Ammon's horn (tissue), 1 donor: ENCODE results near the gene CACNA2D3.

ENCODE experiments used
- DNase-seq: peaks from one replicate; pipeline ENCODE4 v3.0.0-alpha.2; 2016; ENCODE audit warnings: low spot score

Gene CACNA2D3

GRCh38 chr3:54800478-54800877 is 678.1 kb downstream of the CACNA2D3 start:
- DNase-seq: no peak

GRCh38 chr3:54801977-54802376 is 679.6 kb downstream of the CACNA2D3 start:
- DNase-seq: no peak

- no peak for DNase-seq
Observed at GRCh38 chr3:54810401-54810800, 688.0 kb downstream of the CACNA2D3 start.

- DNase-seq: no peak
Observed at GRCh38 chr3:54814224-54814623, 691.9 kb downstream of the CACNA2D3 start.

GRCh38 chr3:54817628-54818027 is 695.3 kb downstream of the CACNA2D3 start:
- DNase-seq: no peak

GRCh38 chr3:54818486-54818885 is 696.1 kb downstream of the CACNA2D3 start:
- no peak for DNase-seq

GRCh38 chr3:54818942-54819341 is 696.6 kb downstream of the CACNA2D3 start:
- no peak for DNase-seq

GRCh38 chr3:54819946-54820345 is 697.6 kb downstream of the CACNA2D3 start:
- DNase-seq: no peak

GRCh38 chr3:54822206-54822605 is 699.9 kb downstream of the CACNA2D3 start:
- peak; percentile 77 for DNase-seq

GRCh38 chr3:54826251-54826691 is 703.9 kb downstream of the CACNA2D3 start:
- DNase-seq: no peak

- DNase-seq: peak; percentile 16
Observed at GRCh38 chr3:54827056-54827687, 704.8 kb downstream of the CACNA2D3 start.

GRCh38 chr3:54827776-54828175 is 705.4 kb downstream of the CACNA2D3 start:
- DNase-seq: no peak

- no peak for DNase-seq
Observed at GRCh38 chr3:54830658-54831057, 708.3 kb downstream of the CACNA2D3 start.

- DNase-seq: no peak
Observed at GRCh38 chr3:54831112-54831511, 708.8 kb downstream of the CACNA2D3 start.

- no peak for DNase-seq
Observed at GRCh38 chr3:54832876-54833275, 710.5 kb downstream of the CACNA2D3 start.

- no peak for DNase-seq
Observed at GRCh38 chr3:54835701-54836100, 713.3 kb downstream of the CACNA2D3 start.

GRCh38 chr3:54836871-54837270 is 714.5 kb downstream of the CACNA2D3 start:
- DNase-seq: peak; percentile 57

- DNase-seq: peak; percentile 40
Observed at GRCh38 chr3:54837964-54838363, 715.6 kb downstream of the CACNA2D3 start.

GRCh38 chr3:54841471-54841870 is 719.1 kb downstream of the CACNA2D3 start:
- no peak for DNase-seq

GRCh38 chr3:54843352-54843751 is 721.0 kb downstream of the CACNA2D3 start:
- DNase-seq: no peak

- DNase-seq: no peak
Observed at GRCh38 chr3:54844211-54844610, 721.9 kb downstream of the CACNA2D3 start.

GRCh38 chr3:54845011-54845410 is 722.7 kb downstream of the CACNA2D3 start:
- no peak for DNase-seq

- DNase-seq: no peak
Observed at GRCh38 chr3:54845551-54845950, 723.2 kb downstream of the CACNA2D3 start.

- no peak for DNase-seq
Observed at GRCh38 chr3:54846119-54846518, 723.8 kb downstream of the CACNA2D3 start.
